Thymus (tissue), 11 donors: Measurements from ENCODE around the gene CA5B. TPM values are rescaled to one million over a fixed set of nuclear protein-coding genes. Genes with fewer than 3 reads are reported as not detected.
"Not testable (repeated sequence)": the region's sequence is repeated elsewhere in the genome, so short reads cannot be mapped to it uniquely, and the experiment has no call there.

Experiments
- DNase-seq, 9 donors: peaks; one replicate each; pipeline ENCODE4 v3.0.0-alpha.2; 2013; ENCODE audit warnings: low spot score in 9 of 9, low read depth in 6 of 9, missing footprints in 1 of 9
- H3K27ac ChIP-seq, 2 donors: one replicate each; pipeline ENCODE4 v1.5.1; 2013; ENCODE audit warnings: control low read depth in 1 of 2, low read depth in 1 of 2, low read length in 1 of 2, mild to moderate bottlenecking in 1 of 2, moderate library complexity in 1 of 2
- H3K27me3 ChIP-seq, 2 donors: one replicate each; pipeline ENCODE4 v1.5.1; 2013; ENCODE audit warnings: low read length in 1 of 2; ENCODE audit not compliant: control insufficient read depth in 2 of 2, insufficient read depth in 1 of 2
- H3K36me3 ChIP-seq, 2 donors: one replicate each; pipeline ENCODE4 v1.5.1; 2013; ENCODE audit warnings: low read length in 1 of 2, mild to moderate bottlenecking in 1 of 2, moderate library complexity in 1 of 2; ENCODE audit not compliant: control insufficient read depth in 2 of 2, insufficient read depth in 2 of 2
- H3K4me1 ChIP-seq, 2 donors: one replicate each; pipeline ENCODE4 v1.5.1; 2013; ENCODE audit warnings: low read length in 2 of 2; ENCODE audit not compliant: control insufficient read depth in 2 of 2, insufficient read depth in 2 of 2
- H3K4me3 ChIP-seq, 2 donors: one replicate each; pipeline ENCODE4 v1.5.1; 2013; ENCODE audit warnings: low read length in 2 of 2, control low read depth in 1 of 2, mild to moderate bottlenecking in 1 of 2
- H3K9me3 ChIP-seq, 2 donors: one replicate each; pipeline ENCODE4 v1.5.1; 2013; ENCODE audit warnings: low read length in 1 of 2, mild to moderate bottlenecking in 1 of 2; ENCODE audit not compliant: control insufficient read depth in 2 of 2, insufficient read depth in 1 of 2
- WGBS: extraction: QIAGEN DNeasy Blood & Tissue Kit; methylation state at CpG from one replicate; pipeline ENCODE4 v1.1.7; 2013; 5-methylcytosine and 5-hydroxymethylcytosine counted together
- polyA plus RNA-seq: library from polyadenylated mRNA; stranded (reverse); fragments of 200-250 nt; gene quantifications from one replicate; pipeline ENCODE4 v1.2.3, GENCODE V29; 2013
- total RNA-seq: library from RNA; stranded (reverse); fragments of 120-200 nt; gene quantifications from one replicate; pipeline ENCODE4 v1.2.4, GENCODE V29; 2013
- donor health status: healthy.

CA5B gene
- total and polyA plus RNA-seq, 2 donors, result 2.9 to 3.1 TPM

- no peak for DNase-seq
- Histone ChIP-seq H3K36me3 (peaks cover 11 to 69% of the 10 kb centered on the region in 2 donors), H3K9me3 (no peaks in the 10 kb centered on the region), H3K4me1 (peaks cover 0 to 8% of the 10 kb centered on the region in 2 donors), H3K27ac (no peak overlapping the region), H3K27me3 (no peaks in the 10 kb centered on the region), H3K4me3 (no peak overlapping the region)
- WGBS, result 88% methylated on average over 14 of the region's 14 CpGs
Observed at GRCh38 chrX:15820106-15821073, 82.3 kb downstream of the CA5B start.

GRCh38 chrX:15822922-15823321 is 84.9 kb downstream of the CA5B start:
- no peaks in the 10 kb centered on the region for H3K4me1 ChIP-seq
- H3K27ac ChIP-seq, result no peak overlapping the region
- no peaks in the 10 kb centered on the region for H3K27me3 ChIP-seq
- DNase-seq, result no peak
- 99% methylated on average over 23 of the region's 23 CpGs for WGBS
- H3K4me3 ChIP-seq, result no peak overlapping the region
- no peaks in the 10 kb centered on the region for H3K9me3 ChIP-seq
- H3K36me3 ChIP-seq, result peaks cover 11 to 58% of the 10 kb centered on the region in 2 donors

- H3K36me3 ChIP-seq, result peaks cover 7 to 36% of the 10 kb centered on the region in 2 donors
- H3K9me3 ChIP-seq, result no peaks in the 10 kb centered on the region
- DNase-seq, result no peak
- no peaks in the 10 kb centered on the region for H3K27me3 ChIP-seq
- 98% methylated on average over 5 of the region's 5 CpGs for whole genome bisulfite sequencing
- no peak overlapping the region for H3K27ac ChIP-seq
- H3K4me3 ChIP-seq, result no peak overlapping the region
- H3K4me1 ChIP-seq, result no peaks in the 10 kb centered on the region
Observed at GRCh38 chrX:15825936-15826335, 87.9 kb downstream of the CA5B start.

GRCh38 chrX:15829217-15829616 is 91.1 kb downstream of the CA5B start:
- Histone ChIP-seq H3K9me3 (no peaks in the 10 kb centered on the region), H3K36me3 (peaks cover 0 to 14% of the 10 kb centered on the region in 2 donors), H3K4me3 (no peak overlapping the region), H3K27ac (no peak overlapping the region), H3K4me1 (no peaks in the 10 kb centered on the region), H3K27me3 (no peaks in the 10 kb centered on the region)
- WGBS, result 94% methylated on average over 1 of the region's 1 CpG
- DNase-seq, result no peak

GRCh38 chrX:15831347-15831746 is 93.3 kb downstream of the CA5B start:
- DNase-seq, H3K27ac ChIP-seq, H3K4me3 ChIP-seq, H3K9me3 ChIP-seq, H3K36me3 ChIP-seq, H3K4me1 ChIP-seq, H3K27me3 ChIP-seq: not testable (repeated sequence)
- no CpG with 5 or more reads among the region's 2 CpGs for WGBS

GRCh38 chrX:15834053-15834452 is 96.0 kb downstream of the CA5B start:
- 71% methylated on average over 3 of the region's 3 CpGs for WGBS
- no peaks in the 10 kb centered on the region for H3K9me3 ChIP-seq

GRCh38 chrX:15834827-15835595 is 96.9 kb downstream of the CA5B start:
- H3K27me3 ChIP-seq, result no peaks in the 10 kb centered on the region
- H3K4me1 ChIP-seq, result no peaks in the 10 kb centered on the region
- no peaks in the 10 kb centered on the region for H3K9me3 ChIP-seq
- no peak overlapping the region for H3K27ac ChIP-seq
- WGBS, result 97% methylated on average over 5 of the region's 5 CpGs
- H3K36me3 ChIP-seq, result peaks cover 0 to 2% of the 10 kb centered on the region in 2 donors
- no peak for DNase-seq
- H3K4me3 ChIP-seq, result no peak overlapping the region

More at GRCh38 chrX:15834053-15834452, 96.0 kb downstream of the CA5B start:
- no peak for DNase-seq
- Histone ChIP-seq H3K27me3 (no peaks in the 10 kb centered on the region), H3K4me1 (no peaks in the 10 kb centered on the region), H3K27ac (no peak overlapping the region), H3K4me3 (no peak overlapping the region), H3K36me3 (peaks cover 0 to 2% of the 10 kb centered on the region in 2 donors)
